ENCODE data around the gene HAO2. TPM values are rescaled to one million over a fixed set of nuclear protein-coding genes. Genes with fewer than 3 reads are reported as not detected.

HAO2 gene
- total RNA-seq, 2 experiments from 2014 or later = not detected

- H3K36me3 Mint-ChIP-seq (ENCODE audit: low read depth) = no peaks in the 10 kb centered on the region
- DNase-seq = no peak
- no peaks in the 10 kb centered on the region for H3K4me1 Mint-ChIP-seq (ENCODE audit: low read depth)
- POLR2A ChIA-PET = no interaction called here
- intact Hi-C loops (cut with micrococcal nuclease) = no loop called here
- H3K4me3 Mint-ChIP-seq = no peak overlapping the region
- H3K27ac Mint-ChIP-seq = no peak overlapping the region
- no peaks in the 10 kb centered on the region for H3K9me3 Mint-ChIP-seq
- H3K27me3 Mint-ChIP-seq = peaks cover 4% of the 10 kb centered on the region
- TF ChIP-seq CTCF (IDR thresholded peaks at IDR 0.05) = no peak
- CTCF ChIA-PET = no interaction called here
- ATAC-seq = no peak
These were observed 60.4 kb downstream of the HAO2 start for GRCh38 chr1:119428991-119429390.

- CTCF ChIA-PET = no interaction called here
- no peaks in the 10 kb centered on the region for H3K9me3 Mint-ChIP-seq
These were observed 61.1 kb downstream of the HAO2 start for GRCh38 chr1:119429687-119430086.

GRCh38 chr1:119430486-119430885, 61.9 kb downstream of the HAO2 start:
- no peak for TF ChIP-seq CTCF (IDR thresholded peaks at IDR 0.05)
- CTCF ChIA-PET = no interaction called here
- Mint-ChIP-seq H3K9me3 (no peaks in the 10 kb centered on the region), H3K27ac (no peak overlapping the region), H3K27me3 (peaks cover 8% of the 10 kb centered on the region), H3K4me3 (no peak overlapping the region), H3K36me3 (ENCODE audit: low read depth) (no peaks in the 10 kb centered on the region), H3K4me1 (ENCODE audit: low read depth) (no peaks in the 10 kb centered on the region)
- intact Hi-C loops (cut with micrococcal nuclease) = no loop called here
- POLR2A ChIA-PET = no interaction called here
- ATAC-seq (no peak), DNase-seq (no peak)

More at GRCh38 chr1:119429687-119430086, 61.1 kb downstream of the HAO2 start:
- Mint-ChIP-seq H3K27me3 (peaks cover 8% of the 10 kb centered on the region), H3K4me3 (no peak overlapping the region), H3K27ac (no peak overlapping the region), H3K4me1 (ENCODE audit: low read depth) (no peaks in the 10 kb centered on the region), H3K36me3 (ENCODE audit: low read depth) (no peaks in the 10 kb centered on the region)
- ATAC-seq = no peak
- no peak for DNase-seq
- TF ChIP-seq CTCF (IDR thresholded peaks at IDR 0.05) = no peak
- intact Hi-C loops (cut with micrococcal nuclease) = no loop called here
- POLR2A ChIA-PET = no interaction called here

- ChIA-PET CTCF (no interaction called here), POLR2A (no interaction called here)
- TF ChIP-seq CTCF (IDR thresholded peaks at IDR 0.05) = no peak
- H3K4me3 Mint-ChIP-seq = no peak overlapping the region
- no peaks in the 10 kb centered on the region for H3K9me3 Mint-ChIP-seq
- intact Hi-C loops (cut with micrococcal nuclease) = no loop called here
- no peak overlapping the region for H3K27ac Mint-ChIP-seq
- H3K27me3 Mint-ChIP-seq = peaks cover 8% of the 10 kb centered on the region
- H3K36me3 Mint-ChIP-seq (ENCODE audit: low read depth) = no peaks in the 10 kb centered on the region
- DNase-seq = no peak
- H3K4me1 Mint-ChIP-seq (ENCODE audit: low read depth) = no peaks in the 10 kb centered on the region
- no peak for ATAC-seq
These were observed 63.3 kb downstream of the HAO2 start for GRCh38 chr1:119431836-119432235.

GRCh38 chr1:119435052-119435451, 66.5 kb downstream of the HAO2 start:
- no peaks in the 10 kb centered on the region for H3K9me3 Mint-ChIP-seq

More at GRCh38 chr1:119435052-119435451, 66.5 kb downstream of the HAO2 start:
- DNase-seq = no peak
- intact Hi-C loops (cut with micrococcal nuclease) = no loop called here
- ChIA-PET POLR2A (no interaction called here), CTCF (no interaction called here)
- H3K27me3 Mint-ChIP-seq = peaks cover 8% of the 10 kb centered on the region
- no peaks in the 10 kb centered on the region for H3K36me3 Mint-ChIP-seq (ENCODE audit: low read depth)
- no peak for ATAC-seq
- TF ChIP-seq CTCF (IDR thresholded peaks at IDR 0.05) = no peak
- no peak overlapping the region for H3K4me3 Mint-ChIP-seq
- no peaks in the 10 kb centered on the region for H3K4me1 Mint-ChIP-seq (ENCODE audit: low read depth)
- no peak overlapping the region for H3K27ac Mint-ChIP-seq
